WTC11 (cell line): ENCODE measurements around the gene DUSP21.

Source experiments
- CTCF ChIP-seq: fragments of 200-600 bp; IDR thresholded peaks from 2 replicates; pipeline ENCODE4 v1.8.0; 2022; ENCODE audit warnings: antibody characterized with exemption
- HMGXB4 ChIP-seq: sonication (generic); formaldehyde crosslinking; IDR thresholded peaks from 2 replicates; pipeline ENCODE4 v1.8.1; 2023; ENCODE audit warnings: mild to moderate bottlenecking, moderate library complexity, missing genetic modification reagents
- ZNF138 ChIP-seq: sonication (generic); formaldehyde crosslinking; conservative IDR thresholded peaks from 2 replicates; pipeline ENCODE4 v1.8.1; 2022; ENCODE audit warnings: mild to moderate bottlenecking, moderate library complexity, missing genetic modification reagents
- ZNF416 ChIP-seq: fragments of 250-450 bp; sonication (Bioruptor Pico); IDR thresholded peaks from 2 replicates; pipeline ENCODE4 v1.9.0; 2021; ENCODE audit warnings: mild to moderate bottlenecking, inconsistent platforms
- ZNF423 ChIP-seq: fragments of 250-450 bp; sonication (Bioruptor Pico); IDR thresholded peaks from 2 replicates; pipeline ENCODE4 v2.1.2; 2022; ENCODE audit warnings: mild to moderate bottlenecking, moderate library complexity
- ZNF512 ChIP-seq: sonication (generic); formaldehyde crosslinking; IDR thresholded peaks from 2 replicates; pipeline ENCODE4 v1.8.1; 2022; ENCODE audit warnings: missing genetic modification reagents, borderline replicate concordance

- no peak for TF ChIP-seq CTCF
- no peak for TF ChIP-seq ZNF512 (CRISPR knock-in tag)
- no peak for TF ChIP-seq ZNF416 (CRISPR knock-in tag)
- TF ChIP-seq ZNF138 (CRISPR knock-in tag): no peak
- no peak for TF ChIP-seq ZNF423 (CRISPR knock-in tag)
- TF ChIP-seq HMGXB4 (CRISPR knock-in tag): no peak
Measured at GRCh38 chrX:44844204-44844603, 383 bp downstream of the DUSP21 start.
